ENCODE data around the gene SUPT3H.
A peak's percentile ranks its signal among the peaks of the same experiment; 100 is the strongest.

Gene SUPT3H

DNA sequence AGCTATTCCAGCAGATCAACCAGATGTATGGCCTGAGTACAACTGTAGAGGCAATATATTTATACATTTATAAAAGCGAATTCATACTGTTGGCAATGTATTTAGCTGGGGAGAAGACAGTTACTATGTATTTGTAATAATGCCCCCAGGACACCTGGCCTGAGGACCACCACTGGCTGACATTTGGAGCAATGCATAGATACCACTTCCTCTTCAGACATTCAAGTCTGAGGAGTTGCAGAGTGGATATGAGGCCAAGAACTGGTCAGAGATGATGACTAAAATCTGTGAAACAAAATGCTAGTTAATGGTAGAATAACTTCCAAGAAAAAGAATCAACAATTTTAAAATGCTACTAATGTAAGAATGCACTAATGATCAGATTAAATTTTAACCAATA, 527.9 kb downstream of the SUPT3H start:
- no CpG with 5 or more reads among the region's 1 CpG for WGBS (ENCODE audit: insufficient coverage)
- DNase-seq = peak in 1 of 3 donors; percentile 9
- Histone ChIP-seq H3K4me1 (ENCODE audit: control extremely low read depth in 1 of 4, control insufficient read depth in 4 of 4, insufficient read depth in 4 of 4, low read length in 3 of 4) (no peaks in the 10 kb centered on the region), H3K27me3 (replicated peaks in 2 of 5; ENCODE audit: control insufficient read depth in 4 of 5, insufficient read depth in 5 of 5, low read length in 4 of 5) (no peaks in the 10 kb centered on the region), H3K36me3 (ENCODE audit: control insufficient read depth in 4 of 4, insufficient read depth in 4 of 4, low read length in 3 of 4) (no peaks in the 10 kb centered on the region), H3K9me3 (ENCODE audit: control extremely low read depth in 1 of 5, control insufficient read depth in 4 of 5, insufficient read depth in 2 of 5, low read depth in 1 of 5, low read length in 4 of 5) (no peaks in the 10 kb centered on the region), H3K4me3 (ENCODE audit: control insufficient read depth in 1 of 7, extremely low read depth in 1 of 7, insufficient read depth in 4 of 7, low read depth in 2 of 7, low read length in 6 of 7) (no peak overlapping the region), H3K27ac (ENCODE audit: insufficient read depth in 1 of 2, low read depth in 1 of 2, low read length in 2 of 2, poor library complexity in 1 of 2, severe bottlenecking in 2 of 2) (no peak overlapping the region)
- ChIA-PET CTCF (interaction anchor here (1.1 to 1.6 kb wide), 2 partner anchors 11 to 570 kb away, joined by 3 read pairs; no protein-coding TSS in a partner anchor), POLR2A (no interaction called here)

DNA sequence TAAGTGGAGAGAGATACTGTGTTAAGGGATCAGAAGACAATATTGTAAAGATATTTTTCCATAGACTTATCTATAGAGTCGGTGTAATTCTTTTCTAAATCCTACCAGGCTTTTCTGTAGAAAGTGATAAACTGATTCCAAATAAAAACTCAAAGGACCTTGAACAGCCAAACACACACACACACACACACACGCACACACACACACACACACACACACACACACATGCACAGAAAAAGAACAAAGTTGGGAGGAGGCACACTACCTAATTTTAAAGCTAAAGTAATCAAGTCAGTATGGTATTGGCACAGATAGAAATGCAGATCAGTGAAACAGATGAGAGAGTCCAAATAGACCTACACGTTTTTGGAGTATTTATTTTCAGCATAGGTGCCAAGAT, 534.0 kb downstream of the SUPT3H start:
- ChIA-PET CTCF (no interaction called here), POLR2A (no interaction called here)
- DNase-seq = no peak
- H3K27me3 ChIP-seq (replicated peaks in 2 of 5; ENCODE audit: control insufficient read depth in 4 of 5, insufficient read depth in 5 of 5, low read length in 4 of 5) = no peaks in the 10 kb centered on the region
- 100% methylated on average over 1 of the region's 3 CpGs for WGBS (ENCODE audit: insufficient coverage)
- H3K4me1 ChIP-seq (ENCODE audit: control extremely low read depth in 1 of 4, control insufficient read depth in 4 of 4, insufficient read depth in 4 of 4, low read length in 3 of 4) = no peaks in the 10 kb centered on the region
- no peak overlapping the region for H3K4me3 ChIP-seq (ENCODE audit: control insufficient read depth in 1 of 7, extremely low read depth in 1 of 7, insufficient read depth in 4 of 7, low read depth in 2 of 7, low read length in 6 of 7)
- no peaks in the 10 kb centered on the region for H3K36me3 ChIP-seq (ENCODE audit: control insufficient read depth in 4 of 4, insufficient read depth in 4 of 4, low read length in 3 of 4)
- H3K27ac ChIP-seq (ENCODE audit: insufficient read depth in 1 of 2, low read depth in 1 of 2, low read length in 2 of 2, poor library complexity in 1 of 2, severe bottlenecking in 2 of 2) = no peak overlapping the region
- no peaks in the 10 kb centered on the region for H3K9me3 ChIP-seq (ENCODE audit: control extremely low read depth in 1 of 5, control insufficient read depth in 4 of 5, insufficient read depth in 2 of 5, low read depth in 1 of 5, low read length in 4 of 5)

GRCh38 chr6:44842616-44843015, 535.1 kb downstream of the SUPT3H start:
- no peak overlapping the region for H3K27ac ChIP-seq (ENCODE audit: insufficient read depth in 1 of 2, low read depth in 1 of 2, low read length in 2 of 2, poor library complexity in 1 of 2, severe bottlenecking in 2 of 2)
- no peaks in the 10 kb centered on the region for H3K36me3 ChIP-seq (ENCODE audit: control insufficient read depth in 4 of 4, insufficient read depth in 4 of 4, low read length in 3 of 4)
- H3K27me3 ChIP-seq (replicated peaks in 2 of 5; ENCODE audit: control insufficient read depth in 4 of 5, insufficient read depth in 5 of 5, low read length in 4 of 5) = no peaks in the 10 kb centered on the region
- H3K4me1 ChIP-seq (ENCODE audit: control extremely low read depth in 1 of 4, control insufficient read depth in 4 of 4, insufficient read depth in 4 of 4, low read length in 3 of 4) = no peaks in the 10 kb centered on the region
- H3K9me3 ChIP-seq (ENCODE audit: control extremely low read depth in 1 of 5, control insufficient read depth in 4 of 5, insufficient read depth in 2 of 5, low read depth in 1 of 5, low read length in 4 of 5) = no peaks in the 10 kb centered on the region
- 100% methylated on average over 2 of the region's 3 CpGs for WGBS (ENCODE audit: insufficient coverage)
- ChIA-PET CTCF (no interaction called here), POLR2A (no interaction called here)
- H3K4me3 ChIP-seq (ENCODE audit: control insufficient read depth in 1 of 7, extremely low read depth in 1 of 7, insufficient read depth in 4 of 7, low read depth in 2 of 7, low read length in 6 of 7) = no peak overlapping the region
- DNase-seq = no peak

- ChIA-PET POLR2A (no interaction called here), CTCF (no interaction called here)
- Histone ChIP-seq H3K9me3 (ENCODE audit: control extremely low read depth in 1 of 5, control insufficient read depth in 4 of 5, insufficient read depth in 2 of 5, low read depth in 1 of 5, low read length in 4 of 5) (no peaks in the 10 kb centered on the region), H3K36me3 (ENCODE audit: control insufficient read depth in 4 of 4, insufficient read depth in 4 of 4, low read length in 3 of 4) (no peaks in the 10 kb centered on the region), H3K27me3 (replicated peaks in 2 of 5; ENCODE audit: control insufficient read depth in 4 of 5, insufficient read depth in 5 of 5, low read length in 4 of 5) (no peaks in the 10 kb centered on the region), H3K4me3 (ENCODE audit: control insufficient read depth in 1 of 7, extremely low read depth in 1 of 7, insufficient read depth in 4 of 7, low read depth in 2 of 7, low read length in 6 of 7) (no peak overlapping the region), H3K27ac (ENCODE audit: insufficient read depth in 1 of 2, low read depth in 1 of 2, low read length in 2 of 2, poor library complexity in 1 of 2, severe bottlenecking in 2 of 2) (no peak overlapping the region), H3K4me1 (ENCODE audit: control extremely low read depth in 1 of 4, control insufficient read depth in 4 of 4, insufficient read depth in 4 of 4, low read length in 3 of 4) (no peaks in the 10 kb centered on the region)
- DNase-seq = no peak
- WGBS (ENCODE audit: insufficient coverage) = no CpG with 5 or more reads among the region's 1 CpG
Measured at GRCh38 chr6:44841829-44842228, 535.9 kb downstream of the SUPT3H start.

- H3K9me3 ChIP-seq (ENCODE audit: control extremely low read depth in 1 of 5, control insufficient read depth in 4 of 5, insufficient read depth in 2 of 5, low read depth in 1 of 5, low read length in 4 of 5) = no peaks in the 10 kb centered on the region
- WGBS (ENCODE audit: insufficient coverage) = no CpG with 5 or more reads among the region's 1 CpG
Measured at GRCh38 chr6:44837741-44838140, 540.0 kb downstream of the SUPT3H start.

GRCh38 chr6:44837255-44837654, 540.5 kb downstream of the SUPT3H start:
- Histone ChIP-seq H3K4me3 (ENCODE audit: control insufficient read depth in 1 of 7, extremely low read depth in 1 of 7, insufficient read depth in 4 of 7, low read depth in 2 of 7, low read length in 6 of 7) (no peak overlapping the region), H3K4me1 (ENCODE audit: control extremely low read depth in 1 of 4, control insufficient read depth in 4 of 4, insufficient read depth in 4 of 4, low read length in 3 of 4) (no peaks in the 10 kb centered on the region), H3K9me3 (ENCODE audit: control extremely low read depth in 1 of 5, control insufficient read depth in 4 of 5, insufficient read depth in 2 of 5, low read depth in 1 of 5, low read length in 4 of 5) (no peaks in the 10 kb centered on the region), H3K27ac (ENCODE audit: insufficient read depth in 1 of 2, low read depth in 1 of 2, low read length in 2 of 2, poor library complexity in 1 of 2, severe bottlenecking in 2 of 2) (no peak overlapping the region), H3K27me3 (replicated peaks in 2 of 5; ENCODE audit: control insufficient read depth in 4 of 5, insufficient read depth in 5 of 5, low read length in 4 of 5) (no peaks in the 10 kb centered on the region), H3K36me3 (ENCODE audit: control insufficient read depth in 4 of 4, insufficient read depth in 4 of 4, low read length in 3 of 4) (no peaks in the 10 kb centered on the region)
- CTCF ChIA-PET = no interaction called here
- POLR2A ChIA-PET = no interaction called here
- DNase-seq = no peak

More at GRCh38 chr6:44837741-44838140, 540.0 kb downstream of the SUPT3H start:
- no peaks in the 10 kb centered on the region for H3K4me1 ChIP-seq (ENCODE audit: control extremely low read depth in 1 of 4, control insufficient read depth in 4 of 4, insufficient read depth in 4 of 4, low read length in 3 of 4)
- ChIA-PET POLR2A (no interaction called here), CTCF (interaction anchor here (0.6 kb wide), 1 partner anchor 20 kb away, joined by 3 read pairs; no protein-coding TSS in a partner anchor)
- H3K27ac ChIP-seq (ENCODE audit: insufficient read depth in 1 of 2, low read depth in 1 of 2, low read length in 2 of 2, poor library complexity in 1 of 2, severe bottlenecking in 2 of 2) = no peak overlapping the region
- H3K27me3 ChIP-seq (replicated peaks in 2 of 5; ENCODE audit: control insufficient read depth in 4 of 5, insufficient read depth in 5 of 5, low read length in 4 of 5) = no peaks in the 10 kb centered on the region
- DNase-seq = no peak
- no peaks in the 10 kb centered on the region for H3K36me3 ChIP-seq (ENCODE audit: control insufficient read depth in 4 of 4, insufficient read depth in 4 of 4, low read length in 3 of 4)
- no peak overlapping the region for H3K4me3 ChIP-seq (ENCODE audit: control insufficient read depth in 1 of 7, extremely low read depth in 1 of 7, insufficient read depth in 4 of 7, low read depth in 2 of 7, low read length in 6 of 7)

DNA sequence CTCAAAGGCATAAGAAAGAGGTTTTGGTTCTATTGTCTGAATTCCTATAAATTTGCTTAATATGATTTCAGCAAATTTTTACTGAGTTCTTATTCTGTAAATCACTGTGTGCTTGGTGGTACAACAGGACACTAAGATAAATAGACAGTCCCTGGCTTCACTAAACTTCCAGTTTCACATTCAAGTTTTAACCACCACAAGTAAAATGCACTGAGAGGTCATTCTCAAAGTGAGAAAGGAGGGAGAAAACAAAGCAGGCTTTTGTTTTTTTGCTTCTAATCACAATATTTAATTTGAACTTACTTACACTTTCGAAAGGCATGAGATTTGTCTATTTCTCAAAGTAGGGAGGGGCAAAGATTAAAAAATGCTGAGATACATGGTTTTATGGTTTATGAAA, 544.5 kb downstream of the SUPT3H start:
- Histone ChIP-seq H3K27me3 (replicated peaks in 2 of 5; ENCODE audit: control insufficient read depth in 4 of 5, insufficient read depth in 5 of 5, low read length in 4 of 5) (no peaks in the 10 kb centered on the region), H3K27ac (ENCODE audit: insufficient read depth in 1 of 2, low read depth in 1 of 2, low read length in 2 of 2, poor library complexity in 1 of 2, severe bottlenecking in 2 of 2) (no peak overlapping the region), H3K4me1 (ENCODE audit: control extremely low read depth in 1 of 4, control insufficient read depth in 4 of 4, insufficient read depth in 4 of 4, low read length in 3 of 4) (peaks cover 3 to 17% (median 14%) of the 10 kb centered on the region in 4 experiments), H3K4me3 (ENCODE audit: control insufficient read depth in 1 of 7, extremely low read depth in 1 of 7, insufficient read depth in 4 of 7, low read depth in 2 of 7, low read length in 6 of 7) (no peak overlapping the region), H3K36me3 (ENCODE audit: control insufficient read depth in 4 of 4, insufficient read depth in 4 of 4, low read length in 3 of 4) (no peaks in the 10 kb centered on the region), H3K9me3 (ENCODE audit: control extremely low read depth in 1 of 5, control insufficient read depth in 4 of 5, insufficient read depth in 2 of 5, low read depth in 1 of 5, low read length in 4 of 5) (no peaks in the 10 kb centered on the region)
- ChIA-PET CTCF (no interaction called here), POLR2A (no interaction called here)
- no peak for DNase-seq
- no CpG with 5 or more reads among the region's 1 CpG for WGBS (ENCODE audit: insufficient coverage)

Data from common myeloid progenitor, CD34-positive (primary cell).